NCI-H1436 (cell line): ENCODE results near the gene RAB5A.
"Not testable (repeated sequence)": the region's sequence is repeated elsewhere in the genome, so short reads cannot be mapped to it uniquely, and the experiment has no call there.

Source experiments
- DNase-seq: peaks from one replicate; lab custom pipeline; 2025; lab: John Stamatoyannopoulos, UW

The RAB5A gene

GRCh38 chr3:20028905-20029331 is 82.0 kb downstream of the RAB5A start:
- no peak for DNase-seq

GRCh38 chr3:20031939-20032338 is 85.0 kb downstream of the RAB5A start:
- DNase-seq = not testable (repeated sequence)
